Ovary (tissue), 3 donors: Measurements from ENCODE around the gene ANKRD66.

ENCODE experiments used
- EP300 ChIP-seq: sonication (generic); formaldehyde crosslinking; IDR thresholded peaks from one replicate; pipeline ENCODE4 v1.6.1; 2017; ENCODE audit warnings: antibody characterized with exemption
- POLR2A ChIP-seq: fragments of 450-650 bp; IDR thresholded peaks from one replicate; pipeline ENCODE4 v1.6.1; 2017; ENCODE audit warnings: antibody characterized with exemption, mild to moderate bottlenecking, moderate library complexity
- TF ChIP-seq, protein P1 (sequence below), 3 donors: fragments of 450-650 bp in 2 of 3; fragments of 200-600 bp in 1 of 3; IDR thresholded peaks; one replicate each; pipeline versions ENCODE4 v1.5.1 to v1.8.0; 2016 to 2022; ENCODE audit warnings: antibody characterized with exemption in 3 of 3, mild to moderate bottlenecking in 1 of 3
- donor health status: DM: no; HTN: no; CAD: no.

DNA sequence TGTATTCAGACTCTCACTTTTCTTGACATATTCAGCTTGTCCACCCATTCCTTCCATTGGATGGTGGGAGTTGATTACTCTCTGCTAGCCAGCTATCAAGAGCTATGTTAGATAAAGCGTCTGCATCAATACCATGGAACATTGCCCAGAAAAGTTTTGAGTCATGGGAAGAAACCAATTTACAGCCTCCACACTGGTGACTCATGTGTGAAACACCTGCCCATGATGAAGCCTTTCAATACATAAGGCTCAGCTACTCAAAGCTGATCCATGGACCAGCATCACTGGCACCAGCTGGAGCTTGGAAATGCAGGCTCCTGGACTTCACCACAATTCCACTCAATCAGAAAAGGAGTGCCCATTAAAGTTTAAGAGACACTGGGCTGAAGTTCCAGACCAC lies 27.6 kb upstream of the ANKRD66 start:
- TF ChIP-seq, protein P1, sequence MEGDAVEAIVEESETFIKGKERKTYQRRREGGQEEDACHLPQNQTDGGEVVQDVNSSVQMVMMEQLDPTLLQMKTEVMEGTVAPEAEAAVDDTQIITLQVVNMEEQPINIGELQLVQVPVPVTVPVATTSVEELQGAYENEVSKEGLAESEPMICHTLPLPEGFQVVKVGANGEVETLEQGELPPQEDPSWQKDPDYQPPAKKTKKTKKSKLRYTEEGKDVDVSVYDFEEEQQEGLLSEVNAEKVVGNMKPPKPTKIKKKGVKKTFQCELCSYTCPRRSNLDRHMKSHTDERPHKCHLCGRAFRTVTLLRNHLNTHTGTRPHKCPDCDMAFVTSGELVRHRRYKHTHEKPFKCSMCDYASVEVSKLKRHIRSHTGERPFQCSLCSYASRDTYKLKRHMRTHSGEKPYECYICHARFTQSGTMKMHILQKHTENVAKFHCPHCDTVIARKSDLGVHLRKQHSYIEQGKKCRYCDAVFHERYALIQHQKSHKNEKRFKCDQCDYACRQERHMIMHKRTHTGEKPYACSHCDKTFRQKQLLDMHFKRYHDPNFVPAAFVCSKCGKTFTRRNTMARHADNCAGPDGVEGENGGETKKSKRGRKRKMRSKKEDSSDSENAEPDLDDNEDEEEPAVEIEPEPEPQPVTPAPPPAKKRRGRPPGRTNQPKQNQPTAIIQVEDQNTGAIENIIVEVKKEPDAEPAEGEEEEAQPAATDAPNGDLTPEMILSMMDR (IDR thresholded peaks at IDR 0.05), result no peak
- TF ChIP-seq EP300 (no peak), POLR2A (no peak)
